Keratinocyte (primary cell): Measurements from ENCODE around the gene RBM38. TPM values are rescaled to one million over a fixed set of nuclear protein-coding genes. Genes with fewer than 3 reads are reported as not detected.

ENCODE experiments used
- DNase-seq: peaks from one replicate; pipeline ENCODE4 v3.0.0-alpha.2; 2011; ENCODE audit warnings: low read depth, missing footprints, low spot score
- FAIRE-seq: peaks from 2 replicates; lab custom pipeline; 2011; peaks lifted over from hg19 to GRCh38; lab: Jason Lieb, UNC
- H2AFZ ChIP-seq: 2 replicates; pipeline ENCODE4 v1.6.0; 2012; ENCODE audit warnings: low read length, control low read depth, inconsistent platforms; ENCODE audit not compliant: control insufficient read depth
- H3K27ac ChIP-seq: 2 replicates; pipeline ENCODE4 v1.5.1; 2011; ENCODE audit warnings: low read length; ENCODE audit not compliant: control insufficient read depth, insufficient read depth
- H3K27me3 ChIP-seq: 3 replicates; pipeline ENCODE4 v1.6.0; 2011; ENCODE audit warnings: low read length; ENCODE audit not compliant: control insufficient read depth, insufficient read depth; ENCODE audit errors: extremely low read depth
- H3K36me3 ChIP-seq, 2 experiments: 2 replicates in 1 of 2; 3 replicates in 1 of 2; pipeline ENCODE4 v1.5.1; 2011; ENCODE audit warnings: low read length in 2 of 2, mild to moderate bottlenecking in 1 of 2; ENCODE audit not compliant: control insufficient read depth in 2 of 2, insufficient read depth in 2 of 2; ENCODE audit errors: extremely low read depth in 1 of 2
- H3K4me1 ChIP-seq: 3 replicates; pipeline ENCODE4 v1.5.1; 2011; ENCODE audit warnings: low read length; ENCODE audit not compliant: control insufficient read depth, insufficient read depth; ENCODE audit errors: extremely low read depth
- H3K4me2 ChIP-seq: 3 replicates; pipeline ENCODE4 v1.6.0; 2011; ENCODE audit warnings: low read depth, low read length; ENCODE audit not compliant: control insufficient read depth, insufficient read depth; ENCODE audit errors: extremely low read depth
- H3K4me3 ChIP-seq, 3 experiments: fragments of 200-600 bp in 1 of 3; sonication (generic) in 1 of 3; 2 replicates in 2 of 3; 3 replicates in 1 of 3; pipeline ENCODE4 v1.5.1; 2011 to 2016; ENCODE audit warnings: low read length in 3 of 3, mild to moderate bottlenecking in 3 of 3, control low read depth in 2 of 3, inconsistent platforms in 1 of 3, low read depth in 1 of 3, mixed read lengths in 1 of 3, mixed run types in 1 of 3, moderate library complexity in 1 of 3; ENCODE audit not compliant: control insufficient read depth in 2 of 3, insufficient read depth in 2 of 3; ENCODE audit errors: extremely low read depth in 1 of 3
- H3K79me2 ChIP-seq: 2 replicates; pipeline ENCODE4 v1.6.0; 2012; ENCODE audit warnings: low read length; ENCODE audit not compliant: control insufficient read depth, insufficient read depth
- H3K9ac ChIP-seq: 3 replicates; pipeline ENCODE4 v1.6.0; 2011; ENCODE audit warnings: low read length; ENCODE audit not compliant: control insufficient read depth, insufficient read depth; ENCODE audit errors: extremely low read depth
- H3K9me1 ChIP-seq: 3 replicates; pipeline ENCODE4 v1.6.0; 2011; ENCODE audit warnings: low read length; ENCODE audit not compliant: control insufficient read depth, insufficient read depth; ENCODE audit errors: extremely low read depth
- H3K9me3 ChIP-seq: 2 replicates; pipeline ENCODE4 v1.5.1; 2012; ENCODE audit warnings: low read depth, low read length; ENCODE audit not compliant: control insufficient read depth
- H4K20me1 ChIP-seq: 3 replicates; pipeline ENCODE4 v1.6.0; 2011; ENCODE audit warnings: low read length; ENCODE audit not compliant: control insufficient read depth, insufficient read depth; ENCODE audit errors: extremely low read depth
- CTCF ChIP-seq, 3 experiments: IDR thresholded peaks in 1 of 3; conservative IDR thresholded peaks in 1 of 3; optimal IDR thresholded peaks in 1 of 3; 2 replicates in 2 of 3; 3 replicates in 1 of 3; pipeline versions ENCODE3 to v1.5.1; 2011; ENCODE audit warnings: low read length in 3 of 3, mild to moderate bottlenecking in 3 of 3, moderate library complexity in 2 of 3, control low read depth in 1 of 3, inconsistent platforms in 1 of 3; ENCODE audit not compliant: insufficient read depth in 2 of 3; ENCODE audit errors: extremely low read depth in 1 of 3
- EZH2 ChIP-seq: IDR thresholded peaks from one replicate; pipeline ENCODE4 v1.6.1; 2012; ENCODE audit warnings: inconsistent platforms, mild to moderate bottlenecking, low read length, moderate library complexity
- dilution Hi-C: fragments of 300-500 bp; cut with MboI; formaldehyde crosslinking; loops from one replicate; pipeline ENCODE4 v1.7.0; 2020; ENCODE audit warnings: low sequenced_read_pairs; ENCODE audit not compliant: extremely low pct_ligation_motif_present
- polyA plus RNA-seq, 5 experiments: library from polyadenylated mRNA; depleted of rRNA in 3 of 5; stranded (reverse) in 3 of 5; stranded (forward) in 1 of 5; unstranded in 1 of 5; fragments of >200 nt; gene quantifications; 1 replicate in 1 of 5; 2 replicates in 3 of 5; 3 replicates in 1 of 5; pipeline versions ENCODE4 v1.2.1 to v1.2.3, GENCODE V29; 2011 to 2012; ENCODE audit warnings: missing spikeins in 2 of 5, low read depth in 1 of 5, low replicate concordance in 1 of 5

The RBM38 gene
- polyA plus RNA-seq, 1 donor (not counting 4 experiments of a cell fraction or from before 2014, with no cell fraction given) = 5.1 TPM

GRCh38 chr20:57445774-57446173, 54.6 kb downstream of the RBM38 start:
- no peaks in the 10 kb centered on the region for H3K4me1 ChIP-seq
- H2AFZ ChIP-seq = no peak overlapping the region
- no peak overlapping the region for H3K4me3 ChIP-seq
- dilution Hi-C loops = no loop called here
- H3K27me3 ChIP-seq = peaks cover 58% of the 10 kb centered on the region
- H3K9me1 ChIP-seq = no peaks in the 10 kb centered on the region
- no peak overlapping the region for H3K27ac ChIP-seq
- peaks cover 4% of the 10 kb centered on the region for H3K9me3 ChIP-seq
- FAIRE-seq = no peak
- no peak overlapping the region for H3K9ac ChIP-seq
- peaks cover 2% of the 10 kb centered on the region for H4K20me1 ChIP-seq
- no peak for TF ChIP-seq CTCF (optimal IDR thresholded peaks at IDR 0.05 in 1 of 3, IDR thresholded peaks at IDR 0.05 in 1 of 3, conservative IDR thresholded peaks at IDR 0.05 in 1 of 3; ENCODE audit: extremely low read depth in 1 of 3, insufficient read depth in 2 of 3, low read length in 3 of 3)
- TF ChIP-seq EZH2 = no peak
- DNase-seq = no peak
- no peaks in the 10 kb centered on the region for H3K36me3 ChIP-seq
- no peaks in the 10 kb centered on the region for H3K79me2 ChIP-seq
- no peak overlapping the region for H3K4me2 ChIP-seq

GRCh38 chr20:57448764-57449354, 57.7 kb downstream of the RBM38 start:
- H3K4me3 ChIP-seq = no peak overlapping the region
- no peak overlapping the region for H2AFZ ChIP-seq
- H3K27ac ChIP-seq = no peak overlapping the region
- peaks cover 64% of the 10 kb centered on the region for H3K27me3 ChIP-seq
- H3K4me1 ChIP-seq = no peaks in the 10 kb centered on the region
- no peaks in the 10 kb centered on the region for H3K79me2 ChIP-seq
- no peak overlapping the region for H3K9ac ChIP-seq
- no peaks in the 10 kb centered on the region for H3K9me1 ChIP-seq
- no peak for DNase-seq
- no peak for TF ChIP-seq CTCF (optimal IDR thresholded peaks at IDR 0.05 in 1 of 3, IDR thresholded peaks at IDR 0.05 in 1 of 3, conservative IDR thresholded peaks at IDR 0.05 in 1 of 3; ENCODE audit: extremely low read depth in 1 of 3, insufficient read depth in 2 of 3, low read length in 3 of 3)
- no peak for TF ChIP-seq EZH2
- no peaks in the 10 kb centered on the region for H3K36me3 ChIP-seq
- H4K20me1 ChIP-seq = no peaks in the 10 kb centered on the region
- dilution Hi-C loops = no loop called here
- peaks cover 4% of the 10 kb centered on the region for H3K9me3 ChIP-seq
- H3K4me2 ChIP-seq = no peak overlapping the region
- no peak for FAIRE-seq
